Mammary epithelial cell (primary cell): ENCODE data around the gene INPP4B.

Source experiments
- CTCF ChIP-seq, 2 donors: IDR thresholded peaks in 1 of 2; conservative IDR thresholded peaks in 1 of 2; 2 replicates each; pipeline ENCODE4 v1.5.1; 2011 to 2012; ENCODE audit warnings: inconsistent platforms in 2 of 2, low read length in 2 of 2, mild to moderate bottlenecking in 2 of 2, control low read depth in 1 of 2, low read depth in 1 of 2; ENCODE audit not compliant: insufficient read depth in 1 of 2; ENCODE audit errors: extremely low read depth in 1 of 2
- EZH2 ChIP-seq: IDR thresholded peaks from 2 replicates; pipeline ENCODE4 v1.6.1; 2012; ENCODE audit warnings: low read length, inconsistent platforms, borderline replicate concordance

- TF ChIP-seq CTCF (conservative IDR thresholded peaks at IDR 0.05 in 1 of 2, IDR thresholded peaks at IDR 0.05 in 1 of 2; ENCODE audit: extremely low read depth in 1 of 2, insufficient read depth in 1 of 2, low read depth in 1 of 2, low read length in 2 of 2), result no peak
- TF ChIP-seq EZH2, result no peak
Measured at GRCh38 chr4:142065086-142065647, 780.9 kb downstream of the INPP4B start.
